Measurements from ENCODE around the gene SYTL3. TPM values are rescaled to one million over a fixed set of nuclear protein-coding genes. Genes with fewer than 3 reads are reported as not detected.

The SYTL3 gene
- polyA plus RNA-seq, 3 donors, result 3.8 to 5.4 (median 5.0) TPM

DNA sequence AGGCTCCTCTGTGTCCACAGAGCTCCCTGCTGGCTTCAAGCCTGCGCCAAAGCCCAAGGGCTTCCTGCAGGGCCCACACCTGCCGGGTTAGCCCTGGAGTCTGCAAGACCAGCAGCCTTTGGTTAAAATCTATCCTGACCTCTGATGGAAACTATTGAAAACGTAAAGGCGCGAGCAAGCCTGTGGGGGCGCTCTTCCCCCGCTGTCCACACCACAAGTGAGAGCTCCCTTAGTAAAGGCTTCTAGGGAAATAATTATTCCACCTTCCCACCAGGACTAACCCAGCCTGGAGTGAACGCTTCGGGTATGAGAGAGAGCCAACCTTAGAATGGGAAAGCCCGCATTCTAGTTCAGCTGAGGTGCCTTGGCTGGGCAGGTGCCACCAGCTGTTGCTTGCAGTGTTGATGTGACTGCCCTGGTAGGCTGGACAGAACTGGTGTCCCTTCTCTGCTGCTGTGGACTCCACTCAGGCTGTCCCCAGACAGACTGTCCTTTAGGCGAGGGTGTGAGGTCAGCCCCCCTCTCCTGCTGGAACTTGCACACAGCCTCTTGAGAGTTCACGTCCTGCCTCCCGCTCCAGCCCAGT is 68.7 kb downstream of the SYTL3 start:
- peak; percentile 38 for DNase-seq

DNA sequence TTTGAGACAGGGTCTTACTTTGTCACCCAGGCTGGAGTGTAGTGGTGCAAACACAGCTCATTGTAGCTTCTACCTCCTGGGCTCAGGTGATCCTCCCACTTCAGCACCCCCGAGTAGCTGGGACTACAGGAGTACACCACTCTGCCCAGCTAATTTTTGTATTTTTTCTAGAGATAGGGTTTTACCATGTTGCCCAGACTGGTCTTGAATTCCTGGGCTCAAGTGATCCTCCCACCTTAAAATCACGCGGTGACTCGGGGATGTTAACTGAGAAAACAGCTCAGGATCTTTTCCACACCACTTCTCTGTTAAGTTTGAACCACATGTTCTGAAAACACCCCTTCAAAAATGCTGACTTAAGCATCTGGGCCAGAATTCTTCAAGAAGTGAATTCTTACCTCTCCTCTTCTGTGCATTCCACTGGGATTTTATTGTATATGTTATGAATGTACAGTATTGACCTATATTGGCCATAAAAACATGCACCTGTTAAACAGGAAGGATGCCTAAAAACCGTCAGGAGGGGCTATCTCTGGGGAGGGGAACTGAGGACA is 72.4 kb downstream of the SYTL3 start:
- DNase-seq, result no peak

DNA sequence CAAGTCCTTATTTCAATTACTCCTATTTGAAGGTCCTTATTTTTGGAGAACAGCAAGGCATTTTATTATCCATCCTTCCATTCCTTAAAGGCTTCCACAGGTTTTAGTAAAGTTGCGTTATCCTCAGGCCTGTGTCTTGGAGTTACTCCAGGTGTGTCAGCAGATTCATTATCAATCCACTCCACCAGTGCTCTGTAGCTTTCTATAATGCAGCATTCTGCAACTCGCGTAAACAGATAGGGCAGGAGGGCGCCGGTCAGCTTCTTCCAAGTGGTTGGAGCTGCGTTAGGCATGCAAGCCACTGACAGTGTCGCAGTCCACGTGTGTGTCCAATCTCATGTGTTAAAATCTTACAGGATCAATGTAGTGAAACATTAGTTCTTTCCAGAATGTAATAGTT is 75.8 kb downstream of the SYTL3 start:
- DNase-seq, result no peak

DNA sequence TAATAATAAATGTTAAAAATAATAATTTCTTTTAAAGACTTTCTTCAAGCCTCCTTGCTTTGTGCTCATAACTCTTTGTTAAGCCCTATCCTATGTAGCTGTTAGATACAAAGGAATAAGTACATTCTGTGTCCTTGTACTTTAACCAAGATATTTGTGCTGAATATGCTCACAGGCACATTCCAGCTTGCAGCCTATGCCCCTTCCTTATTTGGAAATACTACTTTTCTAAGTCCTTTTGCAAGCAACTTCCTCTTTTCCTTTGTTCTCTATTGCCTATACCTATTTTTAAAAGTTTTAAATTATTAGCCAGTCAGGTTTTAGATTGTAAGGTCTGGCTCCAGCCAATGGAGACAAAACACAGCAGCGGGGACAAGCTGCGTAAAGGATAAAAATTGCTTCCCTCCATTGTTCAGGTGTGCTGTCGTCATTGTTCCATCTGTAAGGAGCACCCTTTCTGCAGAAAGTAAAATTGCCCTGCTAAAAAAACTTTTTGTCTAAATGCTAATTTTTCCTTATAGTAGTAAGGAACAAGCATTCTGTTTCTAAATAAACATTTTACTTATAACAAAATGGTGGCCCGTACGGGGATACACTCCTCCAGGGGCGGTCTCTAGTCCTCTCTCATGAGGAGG is 80.2 kb downstream of the SYTL3 start:
- no peak for DNase-seq

DNA sequence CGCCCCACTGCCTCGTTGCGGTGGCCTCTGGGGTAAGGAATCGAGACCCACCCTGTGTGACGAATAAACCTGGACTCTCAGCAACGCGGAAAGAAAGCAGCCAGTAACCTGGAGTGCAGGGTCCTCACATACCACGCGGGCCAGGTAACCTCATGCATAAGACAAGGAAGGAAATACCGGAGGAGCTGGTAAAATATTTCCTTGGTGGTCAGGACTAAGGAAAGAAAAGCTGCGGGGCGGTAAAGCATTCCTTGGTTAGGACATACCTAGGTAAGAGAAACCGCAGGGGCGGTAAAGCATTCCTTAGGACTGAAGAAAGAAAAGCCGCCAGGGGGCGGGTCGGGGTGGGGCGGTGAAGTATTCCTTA is 80.7 kb downstream of the SYTL3 start:
- no peak for DNase-seq

GRCh38 chr6:158735009-158735408 is 85.2 kb downstream of the SYTL3 start:
- no peak for DNase-seq

- no peak for DNase-seq
These were observed 87.3 kb downstream of the SYTL3 start for GRCh38 chr6:158737082-158737709.

- no peak for DNase-seq
These were observed 88.1 kb downstream of the SYTL3 start for GRCh38 chr6:158737710-158738615.

DNA sequence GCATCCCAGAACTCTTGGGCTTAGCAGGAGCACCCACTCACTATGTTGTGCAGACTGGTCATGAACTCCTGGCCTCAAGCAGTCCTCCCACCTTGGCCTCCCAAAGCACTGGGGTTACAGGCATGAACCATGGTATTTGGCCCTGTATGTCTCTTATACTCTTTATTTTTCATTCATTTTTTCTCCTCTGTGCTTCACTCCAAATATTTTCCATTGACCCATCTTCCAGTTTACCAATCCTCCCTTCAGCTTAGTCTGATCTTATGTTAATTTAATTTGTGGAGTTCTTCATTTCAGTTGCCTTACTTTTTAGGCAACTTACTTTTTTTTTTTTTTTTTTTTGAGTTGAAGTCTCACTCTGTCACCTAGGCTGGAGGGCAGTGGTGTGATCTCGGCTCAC is 89.8 kb downstream of the SYTL3 start:
- no peak for DNase-seq

GRCh38 chr6:158743033-158743651 is 93.3 kb downstream of the SYTL3 start:
- DNase-seq, result no peak

DNA sequence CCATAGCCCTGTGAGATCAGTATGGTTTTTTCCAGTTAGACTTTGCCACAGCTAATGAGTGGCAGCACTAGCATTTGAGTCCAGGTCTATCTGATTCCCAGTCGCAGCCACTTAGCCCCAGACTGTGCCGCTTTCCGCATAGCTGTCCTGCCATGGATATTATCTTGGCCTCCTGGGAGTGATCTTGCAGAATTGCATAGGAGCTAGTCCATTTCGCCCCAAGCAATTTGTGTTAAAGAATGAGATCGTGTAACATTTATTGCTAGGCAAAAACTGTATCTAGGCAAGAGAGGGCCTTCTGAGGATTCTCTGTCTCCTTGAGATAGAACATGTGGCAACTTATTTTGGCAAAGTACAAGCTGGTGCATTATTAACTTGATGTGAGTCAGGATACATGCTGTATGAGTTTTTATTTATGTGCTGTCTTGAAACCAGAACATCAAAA is 95.2 kb downstream of the SYTL3 start:
- no peak for DNase-seq

- no peak for DNase-seq
These were observed 101.4 kb downstream of the SYTL3 start for GRCh38 chr6:158751224-158751623.

GRCh38 chr6:158751921-158752320 is 102.1 kb downstream of the SYTL3 start:
- no peak for DNase-seq

DNA sequence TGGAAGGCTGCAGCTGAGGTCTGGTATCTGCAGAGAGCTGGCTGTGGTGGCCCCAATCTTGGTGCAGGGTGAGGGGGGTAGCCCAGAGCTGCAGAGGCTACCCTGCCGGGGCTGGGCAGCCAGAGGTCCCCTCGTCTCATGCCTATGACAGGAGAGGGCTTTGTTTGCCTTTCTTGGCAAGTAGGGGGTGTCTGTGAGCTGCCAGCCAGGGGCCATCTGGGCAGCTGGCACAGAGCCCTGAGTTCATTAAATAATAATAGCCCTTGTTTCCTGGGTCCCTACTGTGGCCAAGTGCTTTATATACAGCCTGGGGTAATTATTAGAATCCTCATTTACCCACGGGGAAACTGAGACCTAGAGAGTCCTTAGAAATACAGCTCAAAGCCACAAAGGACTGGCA is 102.8 kb downstream of the SYTL3 start:
- no peak for DNase-seq

DNA sequence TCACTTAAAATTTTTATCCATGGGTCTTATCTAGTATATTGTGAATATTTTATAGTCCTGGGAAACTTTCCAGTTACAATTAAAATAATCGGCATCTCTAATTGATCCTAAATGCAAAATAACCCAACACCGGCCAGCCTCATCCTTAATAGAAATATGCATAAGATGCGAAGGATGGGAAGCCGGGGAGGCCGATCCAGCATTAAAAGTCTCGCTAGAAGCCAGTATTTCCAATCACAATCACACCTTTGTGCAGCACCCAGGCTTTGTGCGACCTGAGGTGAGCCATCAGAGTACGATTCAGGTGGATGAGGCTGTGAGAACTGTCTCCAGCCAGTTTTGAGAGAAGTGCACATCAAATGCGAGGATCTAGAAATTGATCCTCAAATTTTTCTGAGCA is 104.0 kb downstream of the SYTL3 start:
- DNase-seq, result no peak

- no peak for DNase-seq
These were observed 104.9 kb downstream of the SYTL3 start for GRCh38 chr6:158754738-158755137.

DNA sequence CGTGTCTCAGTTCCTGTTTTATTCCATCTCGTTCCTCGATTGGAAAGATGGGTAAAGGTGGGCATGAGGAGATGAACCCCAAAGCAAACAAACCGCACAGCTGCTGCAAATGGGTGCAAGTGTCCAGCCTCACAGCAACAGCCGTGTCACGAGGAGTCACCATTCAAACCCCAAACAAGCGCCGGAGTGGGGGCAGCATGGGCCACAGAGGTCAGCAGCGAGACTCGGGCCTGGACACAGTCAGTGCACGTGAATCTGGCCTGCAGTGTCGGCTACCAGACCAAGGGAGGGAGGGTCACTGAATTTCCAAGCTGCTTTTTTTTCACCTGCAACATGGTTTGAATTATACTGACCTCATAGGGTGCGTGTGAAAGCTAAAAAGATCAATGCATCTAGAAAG is 105.8 kb downstream of the SYTL3 start:
- no peak for DNase-seq

GRCh38 chr6:158756126-158756525 is 106.3 kb downstream of the SYTL3 start:
- DNase-seq, result no peak

- no peak for DNase-seq
These were observed 107.3 kb downstream of the SYTL3 start for GRCh38 chr6:158756977-158757752.

GRCh38 chr6:158757753-158758090 is 107.9 kb downstream of the SYTL3 start:
- no peak for DNase-seq

- peak; percentile 76 for DNase-seq
These were observed 108.6 kb downstream of the SYTL3 start for GRCh38 chr6:158758451-158758860.

Data from renal pelvis (tissue), 4 donors.